ENCODE results near the gene COA5.
A peak's percentile ranks its signal among the peaks of the same experiment; 100 is the strongest.
"Not testable (repeated sequence)": the region's sequence is repeated elsewhere in the genome, so short reads cannot be mapped to it uniquely, and the experiment has no call there.

The COA5 gene

GRCh38 chr2:98605076-98605475, 3.2 kb downstream of the COA5 start:
- peaks cover 30% of the 10 kb centered on the region for H4K20me1 ChIP-seq (ENCODE audit: insufficient read depth, low read length)
- no peak overlapping the region for H3K4me3 ChIP-seq (ENCODE audit: low read length)
- no peak overlapping the region for H3K9ac ChIP-seq (ENCODE audit: low read length)
- H2AFZ ChIP-seq (ENCODE audit: low read depth, low read length): no peak overlapping the region
- TF ChIP-seq EZH2phosphoT487 (IDR thresholded peaks at IDR 0.05; ENCODE audit: low read depth): no peak
- TF ChIP-seq, protein P1, sequence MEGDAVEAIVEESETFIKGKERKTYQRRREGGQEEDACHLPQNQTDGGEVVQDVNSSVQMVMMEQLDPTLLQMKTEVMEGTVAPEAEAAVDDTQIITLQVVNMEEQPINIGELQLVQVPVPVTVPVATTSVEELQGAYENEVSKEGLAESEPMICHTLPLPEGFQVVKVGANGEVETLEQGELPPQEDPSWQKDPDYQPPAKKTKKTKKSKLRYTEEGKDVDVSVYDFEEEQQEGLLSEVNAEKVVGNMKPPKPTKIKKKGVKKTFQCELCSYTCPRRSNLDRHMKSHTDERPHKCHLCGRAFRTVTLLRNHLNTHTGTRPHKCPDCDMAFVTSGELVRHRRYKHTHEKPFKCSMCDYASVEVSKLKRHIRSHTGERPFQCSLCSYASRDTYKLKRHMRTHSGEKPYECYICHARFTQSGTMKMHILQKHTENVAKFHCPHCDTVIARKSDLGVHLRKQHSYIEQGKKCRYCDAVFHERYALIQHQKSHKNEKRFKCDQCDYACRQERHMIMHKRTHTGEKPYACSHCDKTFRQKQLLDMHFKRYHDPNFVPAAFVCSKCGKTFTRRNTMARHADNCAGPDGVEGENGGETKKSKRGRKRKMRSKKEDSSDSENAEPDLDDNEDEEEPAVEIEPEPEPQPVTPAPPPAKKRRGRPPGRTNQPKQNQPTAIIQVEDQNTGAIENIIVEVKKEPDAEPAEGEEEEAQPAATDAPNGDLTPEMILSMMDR (IDR thresholded peaks at IDR 0.05; ENCODE audit: low read depth, low read length): no peak
- H3K36me3 ChIP-seq (replicated peaks; ENCODE audit: low read depth, low read length): peaks cover 21% of the 10 kb centered on the region
- H3K4me2 ChIP-seq (ENCODE audit: low read length): peak overlapping the region; percentile 42; the same call in 1 of the 2 replicates
- peaks cover 33% of the 10 kb centered on the region for H3K4me1 ChIP-seq (ENCODE audit: low read length)
- no peak overlapping the region for H3K27ac ChIP-seq (ENCODE audit: low read length)
- no peaks in the 10 kb centered on the region for H3K9me3 ChIP-seq (ENCODE audit: insufficient read depth, low read length)
- H3K27me3 ChIP-seq (ENCODE audit: low read depth, low read length): no peaks in the 10 kb centered on the region
- H3K79me2 ChIP-seq (ENCODE audit: low read length): peaks cover 66% of the 10 kb centered on the region

GRCh38 chr2:98604547-98604946, 3.8 kb downstream of the COA5 start:
- H3K4me2 ChIP-seq (ENCODE audit: low read length): peak overlapping the region; percentile 42
- peaks cover 28% of the 10 kb centered on the region for H3K4me1 ChIP-seq (ENCODE audit: low read length)
- H3K36me3 ChIP-seq (replicated peaks; ENCODE audit: low read depth, low read length): peaks cover 22% of the 10 kb centered on the region
- no peak overlapping the region for H3K4me3 ChIP-seq (ENCODE audit: low read length)
- H3K9ac ChIP-seq (ENCODE audit: low read length): no peak overlapping the region
- peaks cover 30% of the 10 kb centered on the region for H4K20me1 ChIP-seq (ENCODE audit: insufficient read depth, low read length)
- TF ChIP-seq EZH2phosphoT487 (IDR thresholded peaks at IDR 0.05; ENCODE audit: low read depth): no peak
- TF ChIP-seq, protein P1 (IDR thresholded peaks at IDR 0.05; ENCODE audit: low read depth, low read length): no peak
- peaks cover 61% of the 10 kb centered on the region for H3K79me2 ChIP-seq (ENCODE audit: low read length)
- no peak overlapping the region for H2AFZ ChIP-seq (ENCODE audit: low read depth, low read length)
- H3K27me3 ChIP-seq (ENCODE audit: low read depth, low read length): no peaks in the 10 kb centered on the region
- H3K27ac ChIP-seq (ENCODE audit: low read length): no peak overlapping the region
- H3K9me3 ChIP-seq (ENCODE audit: insufficient read depth, low read length): no peaks in the 10 kb centered on the region

DNA sequence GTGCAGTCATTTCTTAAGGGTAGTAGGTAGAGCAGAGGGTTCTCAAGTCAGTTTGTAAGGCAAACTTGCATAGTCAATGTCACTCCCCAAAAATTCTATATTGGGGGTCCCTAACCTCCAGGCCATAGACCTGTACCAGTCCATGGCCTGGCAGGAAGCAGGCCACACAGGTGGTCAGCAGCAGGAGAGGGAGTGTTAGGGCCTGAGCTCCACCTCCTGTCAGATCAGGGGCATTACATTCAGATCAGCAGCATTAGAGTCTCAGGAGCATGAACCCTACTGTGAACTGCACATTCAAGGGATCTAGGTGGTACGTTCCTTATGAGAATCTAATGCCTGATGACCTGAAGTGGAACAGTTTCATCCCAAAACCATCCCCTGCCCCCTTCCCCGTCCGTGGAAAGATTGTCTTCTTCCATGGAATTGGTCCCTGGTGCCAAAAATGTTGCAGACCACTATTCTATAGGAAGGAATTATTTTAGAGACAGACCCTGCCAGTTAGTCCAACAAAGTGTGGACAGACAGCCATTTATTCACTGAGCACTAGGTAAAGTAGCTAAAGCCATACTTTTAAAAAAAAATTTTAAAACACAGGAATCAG, 6.7 kb downstream of the COA5 start:
- H3K4me2 ChIP-seq (ENCODE audit: low read length): no peak overlapping the region
- no peaks in the 10 kb centered on the region for H3K27me3 ChIP-seq (ENCODE audit: low read depth, low read length)
- no peak overlapping the region for H2AFZ ChIP-seq (ENCODE audit: low read depth, low read length)
- H3K27ac ChIP-seq (ENCODE audit: low read length): no peak overlapping the region
- no peak overlapping the region for H3K9ac ChIP-seq (ENCODE audit: low read length)
- peaks cover 32% of the 10 kb centered on the region for H3K79me2 ChIP-seq (ENCODE audit: low read length)
- no peak for TF ChIP-seq EZH2phosphoT487 (IDR thresholded peaks at IDR 0.05; ENCODE audit: low read depth)
- TF ChIP-seq, protein P1 (IDR thresholded peaks at IDR 0.05; ENCODE audit: low read depth, low read length): peak; percentile 71
- H3K4me1 ChIP-seq (ENCODE audit: low read length): peaks cover 14% of the 10 kb centered on the region
- no peak overlapping the region for H3K4me3 ChIP-seq (ENCODE audit: low read length)
- H4K20me1 ChIP-seq (ENCODE audit: insufficient read depth, low read length): peaks cover 21% of the 10 kb centered on the region
- peaks cover 28% of the 10 kb centered on the region for H3K36me3 ChIP-seq (replicated peaks; ENCODE audit: low read depth, low read length)
- no peaks in the 10 kb centered on the region for H3K9me3 ChIP-seq (ENCODE audit: insufficient read depth, low read length)

GRCh38 chr2:98598781-98599428, 9.4 kb downstream of the COA5 start:
- no peak overlapping the region for H3K9ac ChIP-seq (ENCODE audit: low read length)
- no peak overlapping the region for H3K4me2 ChIP-seq (ENCODE audit: low read length)
- TF ChIP-seq EZH2phosphoT487 (IDR thresholded peaks at IDR 0.05; ENCODE audit: low read depth): no peak
- TF ChIP-seq, protein P1 (IDR thresholded peaks at IDR 0.05; ENCODE audit: low read depth, low read length): no peak
- H4K20me1 ChIP-seq (ENCODE audit: insufficient read depth, low read length): 0 out of 2 replicates have a peak, but pooled peaks cover 2% of the 10 kb centered on the region
- no peak overlapping the region for H3K4me3 ChIP-seq (ENCODE audit: low read length)
- H3K9me3 ChIP-seq (ENCODE audit: insufficient read depth, low read length): no peaks in the 10 kb centered on the region
- no peaks in the 10 kb centered on the region for H3K27me3 ChIP-seq (ENCODE audit: low read depth, low read length)
- no peaks in the 10 kb centered on the region for H3K4me1 ChIP-seq (ENCODE audit: low read length)
- H3K27ac ChIP-seq (ENCODE audit: low read length): no peak overlapping the region
- H3K79me2 ChIP-seq (ENCODE audit: low read length): peaks cover 5% of the 10 kb centered on the region
- H3K36me3 ChIP-seq (replicated peaks; ENCODE audit: low read depth, low read length): peaks cover 28% of the 10 kb centered on the region
- no peak overlapping the region for H2AFZ ChIP-seq (ENCODE audit: low read depth, low read length)

DNA sequence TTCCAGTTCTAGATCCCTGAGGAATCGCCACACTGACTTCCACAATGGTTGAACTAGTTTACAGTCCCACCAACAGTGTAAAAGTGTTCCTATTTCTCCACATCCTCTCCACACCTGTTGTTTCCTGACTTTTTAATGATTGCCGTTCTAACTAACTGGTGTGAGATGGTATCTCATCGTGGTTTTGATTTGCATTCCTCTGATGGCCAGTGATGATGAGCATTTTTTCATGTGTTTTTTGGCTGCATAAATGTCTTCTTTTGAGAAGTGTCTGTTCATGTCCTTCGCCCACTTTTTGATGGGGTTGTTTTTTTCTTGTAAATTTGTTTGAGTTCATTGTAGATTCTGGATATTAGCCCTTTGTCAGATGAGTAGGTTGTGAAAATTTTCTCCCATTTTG, 13.6 kb downstream of the COA5 start:
- H2AFZ ChIP-seq (ENCODE audit: low read depth, low read length); H3K9ac ChIP-seq (ENCODE audit: low read length); H3K4me1 ChIP-seq (ENCODE audit: low read length); H3K79me2 ChIP-seq (ENCODE audit: low read length); H3K9me3 ChIP-seq (ENCODE audit: insufficient read depth, low read length); H3K27me3 ChIP-seq (ENCODE audit: low read depth, low read length); H4K20me1 ChIP-seq (ENCODE audit: insufficient read depth, low read length); H3K4me3 ChIP-seq (ENCODE audit: low read length); H3K4me2 ChIP-seq (ENCODE audit: low read length); H3K27ac ChIP-seq (ENCODE audit: low read length): not testable (repeated sequence)
- peaks cover 15% of the 10 kb centered on the region for H3K36me3 ChIP-seq (replicated peaks; ENCODE audit: low read depth, low read length)

Measured in OCI-LY3 (cell line).